HG02970 (cell line): Measurements from ENCODE around the gene PARP16.
"Not testable (repeated sequence)": the region's sequence is repeated elsewhere in the genome, so short reads cannot be mapped to it uniquely, and the experiment has no call there.

Experiments
- ATAC-seq: cut with Tn5 transposase; IDR thresholded peaks from one replicate; pipeline ENCODE4 v1.9.1; 2021; ENCODE audit warnings: mild to moderate bottlenecking, moderate library complexity, moderate number of reproducible peaks; ENCODE audit not compliant: unreplicated experiment, low FRiP score

The PARP16 gene

DNA sequence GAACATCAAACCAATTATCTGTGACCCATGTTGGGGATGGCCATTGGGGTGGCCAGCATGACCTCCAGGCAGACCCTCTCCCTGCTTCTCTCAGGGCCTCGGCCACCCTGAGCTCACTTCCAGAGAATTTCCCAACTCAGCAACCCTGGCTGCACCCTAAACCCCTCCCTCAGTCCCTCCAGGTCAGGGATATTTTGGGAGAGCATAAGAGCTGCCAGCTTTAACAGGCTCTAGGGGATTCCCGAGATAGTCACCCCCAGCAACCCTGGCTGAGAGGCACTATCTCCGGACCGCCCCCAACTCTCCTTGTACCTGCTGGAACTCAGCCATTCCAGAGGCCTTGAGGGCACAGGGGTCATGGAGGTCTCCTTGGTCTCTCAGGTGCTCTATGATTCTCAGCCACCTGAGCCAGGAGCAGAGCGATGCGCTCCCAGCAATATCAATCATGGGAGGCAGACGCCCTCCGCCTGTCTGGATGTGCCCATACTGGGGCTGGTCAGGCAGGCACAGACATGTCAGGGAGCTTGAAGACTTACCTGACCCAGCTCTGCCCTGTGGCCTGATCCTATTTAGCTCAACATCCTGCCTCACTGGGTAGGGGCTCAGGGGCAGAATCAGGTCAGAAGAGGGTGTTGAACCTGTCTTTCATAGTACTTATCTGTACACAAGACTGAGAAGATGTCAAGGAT is 40.5 kb downstream of the PARP16 start:
- ATAC-seq = no peak

DNA sequence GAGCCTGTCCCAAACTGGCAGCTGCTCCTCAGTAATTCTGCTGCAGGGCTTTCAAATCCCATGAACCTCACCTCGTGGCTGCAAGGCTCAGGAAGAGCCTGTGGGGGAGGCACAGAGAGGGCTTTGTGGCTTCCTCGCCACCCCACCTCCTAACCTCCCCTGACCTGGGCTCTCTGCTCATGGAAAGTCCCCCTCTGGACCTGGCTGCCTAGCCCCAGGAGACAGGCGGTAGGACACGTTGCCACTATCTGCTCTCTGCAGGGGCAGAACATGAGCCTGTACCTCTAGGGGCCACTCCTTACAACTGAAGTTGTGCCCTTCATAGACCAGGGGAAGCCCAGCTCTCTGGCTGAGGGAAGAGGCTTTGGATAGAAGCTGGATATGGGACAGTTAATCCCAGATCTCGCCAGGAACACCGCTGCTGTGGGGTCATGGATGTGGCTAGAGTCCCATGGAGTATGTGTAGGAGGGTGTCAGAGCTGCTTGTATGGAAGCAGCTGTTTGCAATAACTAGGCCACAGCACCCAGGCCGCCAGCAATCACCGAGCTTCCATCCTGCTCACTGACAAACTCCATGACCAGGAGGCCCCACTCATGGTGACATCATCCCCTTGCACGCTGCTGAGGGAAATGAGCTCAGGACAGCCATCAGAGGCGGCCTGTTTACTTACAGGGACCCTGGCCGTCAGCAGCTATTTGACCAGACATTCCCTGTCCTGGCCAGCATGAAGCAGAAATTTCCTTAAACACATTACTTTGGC is 41.4 kb downstream of the PARP16 start:
- no peak for ATAC-seq

DNA sequence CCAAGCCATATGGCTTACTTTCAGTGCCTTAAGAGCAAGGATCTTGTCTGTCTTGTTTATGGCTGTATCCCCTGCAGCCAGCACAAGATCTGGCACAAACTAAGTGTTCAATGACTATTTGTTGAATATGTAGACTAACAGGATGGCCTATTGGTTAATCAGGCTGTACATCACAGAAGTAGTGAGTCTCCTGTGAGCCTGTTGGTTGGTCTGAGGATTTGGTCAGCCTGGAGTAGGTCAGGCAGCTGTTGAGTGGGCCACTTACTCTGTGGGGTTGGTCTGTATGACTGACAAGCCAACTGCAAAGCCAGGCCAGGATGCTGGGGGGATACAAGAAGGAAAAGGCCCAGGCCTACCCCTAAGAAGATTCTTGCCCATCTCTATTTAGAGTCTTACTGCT is 42.0 kb downstream of the PARP16 start:
- no peak for ATAC-seq

DNA sequence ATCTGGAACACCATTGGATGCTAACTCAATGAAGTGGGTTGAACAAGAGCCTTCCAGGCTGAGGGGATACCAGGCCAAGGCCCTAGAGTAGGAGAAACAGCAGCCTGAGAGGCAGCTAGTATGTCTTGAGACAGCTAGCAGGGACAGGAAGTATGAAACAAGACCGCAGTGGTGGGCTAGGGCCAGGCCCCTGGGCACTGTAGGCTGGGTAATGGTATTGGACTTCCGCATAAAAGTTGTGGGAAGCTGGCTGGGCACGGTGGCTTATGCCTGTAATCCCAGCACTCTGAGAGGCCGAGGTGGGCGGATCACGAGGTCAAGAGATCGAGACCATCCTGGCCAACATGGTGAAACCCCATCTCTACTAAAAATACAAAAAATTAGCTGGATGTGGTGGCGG is 50.2 kb downstream of the PARP16 start:
- ATAC-seq = not testable (repeated sequence)

DNA sequence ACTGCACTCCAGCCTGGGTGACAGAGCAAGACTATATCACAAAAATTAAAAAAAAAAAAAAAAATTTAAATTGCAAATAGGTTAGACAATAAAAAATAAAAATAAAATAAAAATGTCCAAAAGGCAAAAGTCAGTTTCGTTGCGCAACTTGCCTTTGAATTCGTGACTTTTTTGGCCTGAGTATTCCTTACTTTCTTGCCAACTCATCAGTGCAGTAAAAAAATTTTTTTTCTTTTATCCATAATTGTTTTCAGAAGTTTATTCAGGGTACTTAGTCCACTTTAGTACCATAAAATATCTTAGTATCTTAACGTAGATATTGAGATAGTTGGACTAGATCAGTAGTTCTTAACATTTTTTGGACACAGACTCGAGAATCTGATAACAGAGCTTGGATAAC is 53.0 kb downstream of the PARP16 start:
- ATAC-seq = no peak

DNA sequence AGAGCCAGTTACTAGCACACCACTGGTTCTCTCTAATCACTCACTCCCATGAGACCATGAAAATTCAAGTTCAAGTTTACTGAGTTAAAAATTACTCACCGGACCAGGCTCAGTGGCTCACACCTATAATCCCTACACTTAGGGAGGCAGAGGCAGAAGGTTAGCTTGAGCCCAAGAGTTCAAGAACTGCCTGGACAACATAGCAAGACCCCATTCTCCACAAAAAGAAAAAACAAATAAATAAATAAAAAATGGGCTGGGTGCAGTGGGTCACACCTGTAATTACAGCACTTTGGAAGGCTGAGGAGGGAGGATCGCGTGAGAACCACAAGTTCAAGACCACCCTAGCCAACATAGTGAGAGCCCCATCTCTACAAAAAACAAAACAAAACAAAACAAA is 54.2 kb downstream of the PARP16 start:
- no peak for ATAC-seq

DNA sequence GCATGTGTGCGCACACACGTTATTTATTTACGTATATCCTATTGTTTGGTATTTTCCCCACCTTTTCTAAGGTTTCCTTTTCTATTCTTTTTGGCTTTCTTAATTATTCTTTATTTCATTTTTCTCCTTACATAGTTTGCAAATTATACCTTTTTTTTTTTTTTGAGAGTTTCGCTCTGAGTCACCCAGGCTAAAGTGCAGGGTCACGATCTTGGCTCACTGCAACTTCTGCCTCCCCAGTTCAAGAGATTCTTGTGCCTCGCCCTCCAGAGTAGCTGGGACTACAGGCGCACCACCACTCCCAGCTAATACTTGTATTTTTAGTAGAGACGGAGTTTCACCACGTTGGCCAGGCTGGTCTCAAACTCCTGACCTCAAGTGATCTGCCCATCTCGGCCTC is 55.4 kb downstream of the PARP16 start:
- ATAC-seq = no peak

DNA sequence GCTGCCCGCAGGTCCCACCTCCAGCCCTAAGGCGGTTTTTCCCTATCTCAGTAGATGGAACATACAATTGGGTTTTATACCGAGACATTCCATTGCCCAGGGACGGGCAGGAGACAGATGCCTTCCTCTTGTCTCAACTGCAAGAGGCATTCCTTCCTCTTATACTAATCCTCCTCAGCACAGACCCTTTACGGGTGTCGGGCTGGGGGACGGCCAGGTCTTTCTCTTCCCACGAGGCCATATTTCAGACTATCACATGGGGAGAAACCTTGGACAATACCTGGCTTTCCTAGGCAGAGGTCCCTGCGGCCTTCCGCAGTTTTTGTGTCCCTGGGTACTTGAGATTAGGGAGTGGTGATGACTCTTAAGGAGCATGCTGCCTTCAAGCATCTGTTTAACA is 59.8 kb downstream of the PARP16 start:
- not testable (repeated sequence) for ATAC-seq

DNA sequence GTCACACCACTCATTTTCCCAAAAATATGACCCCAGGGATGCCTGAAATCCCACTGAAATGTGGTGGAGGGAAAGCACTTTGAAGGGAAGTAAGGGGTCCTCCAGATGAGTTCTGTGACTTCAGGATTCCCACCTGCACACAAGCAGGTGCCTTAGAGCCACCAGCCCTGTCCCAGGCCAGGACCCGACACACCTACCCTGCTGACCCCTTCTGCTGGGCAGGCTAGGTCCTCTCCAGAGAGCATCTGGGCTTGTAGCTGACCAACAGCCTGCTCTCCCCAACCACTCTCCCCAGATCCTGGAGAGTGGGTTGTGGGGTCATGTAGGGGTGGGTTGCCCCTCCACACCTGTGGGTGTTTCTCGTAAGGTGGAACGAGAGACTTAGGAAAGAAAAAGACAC is 60.5 kb downstream of the PARP16 start:
- ATAC-seq = no peak

DNA sequence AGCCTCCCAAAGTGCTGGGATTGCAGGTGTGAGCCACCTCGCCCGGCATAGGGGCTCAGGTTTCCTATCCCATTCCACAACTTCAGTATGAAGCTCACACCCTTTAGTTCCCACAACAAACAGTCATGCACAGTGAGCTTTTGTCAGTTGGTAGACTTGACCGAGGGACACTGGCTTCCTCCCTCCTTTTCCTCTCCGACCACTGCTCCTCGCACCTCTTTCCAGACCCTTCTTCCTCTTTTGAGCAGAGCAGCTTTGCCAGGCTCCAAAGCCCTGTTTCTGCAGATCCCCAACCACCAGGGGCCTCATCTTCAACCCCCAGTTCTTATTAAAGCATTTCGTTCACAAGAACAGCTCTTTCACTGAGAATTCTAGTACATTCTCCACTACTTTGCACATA is 62.7 kb downstream of the PARP16 start:
- ATAC-seq = no peak

DNA sequence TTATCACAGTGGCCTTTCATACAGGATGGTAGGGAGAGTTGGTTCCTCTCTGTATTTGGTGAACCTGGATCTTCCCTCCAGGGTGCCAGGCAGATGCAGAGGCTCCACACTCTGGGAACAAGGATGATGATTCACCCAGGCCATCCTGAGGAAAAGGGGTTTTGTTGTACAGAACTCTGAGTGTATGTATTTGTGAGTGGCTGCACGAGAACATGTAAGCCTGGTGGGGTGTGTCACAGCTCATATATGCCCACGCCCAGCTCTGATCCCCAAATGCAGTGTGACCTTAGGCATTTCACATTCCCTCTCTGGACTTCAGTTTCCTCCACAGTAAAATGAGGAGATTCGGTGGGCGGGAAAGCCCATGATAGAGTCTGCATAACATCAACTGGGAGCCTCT is 63.8 kb downstream of the PARP16 start:
- no peak for ATAC-seq

DNA sequence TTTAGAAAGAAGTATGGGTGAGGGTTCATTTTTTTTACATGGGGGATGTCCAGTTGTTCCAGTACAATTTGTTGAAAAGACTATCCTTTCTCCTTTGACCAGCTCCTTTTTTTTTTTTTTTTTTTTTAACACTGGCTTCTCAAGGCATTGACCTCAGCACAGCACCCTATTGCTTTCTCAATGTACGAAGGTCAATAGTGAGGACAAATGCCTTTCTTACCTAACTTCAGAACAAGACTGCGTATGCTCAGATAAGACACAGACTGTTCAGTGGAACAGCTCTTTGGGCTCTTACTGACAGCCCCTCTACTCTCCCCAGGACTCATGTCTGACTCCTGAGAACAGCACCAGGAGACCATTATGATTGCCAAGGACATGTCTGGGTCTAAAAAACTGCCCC is 65.0 kb downstream of the PARP16 start:
- no peak for ATAC-seq

DNA sequence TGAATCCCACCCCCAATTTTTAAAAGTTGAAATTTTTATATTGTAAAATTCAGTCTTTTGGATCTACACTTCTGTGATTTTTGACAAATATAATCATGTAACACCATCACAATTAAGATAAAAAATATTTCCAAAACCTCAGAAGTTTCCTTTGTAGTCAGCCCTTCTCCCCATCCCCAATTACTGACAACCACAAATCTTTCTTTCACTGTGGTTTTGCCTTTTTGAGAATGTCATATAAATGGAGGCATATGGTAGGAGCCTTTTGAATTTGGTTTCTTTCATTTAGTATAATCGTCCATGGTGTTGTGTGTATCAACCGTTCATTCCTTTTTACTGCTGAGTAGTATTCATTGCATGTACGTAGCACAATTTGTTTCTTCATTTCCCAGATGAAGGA is 67.5 kb downstream of the PARP16 start:
- no peak for ATAC-seq

DNA sequence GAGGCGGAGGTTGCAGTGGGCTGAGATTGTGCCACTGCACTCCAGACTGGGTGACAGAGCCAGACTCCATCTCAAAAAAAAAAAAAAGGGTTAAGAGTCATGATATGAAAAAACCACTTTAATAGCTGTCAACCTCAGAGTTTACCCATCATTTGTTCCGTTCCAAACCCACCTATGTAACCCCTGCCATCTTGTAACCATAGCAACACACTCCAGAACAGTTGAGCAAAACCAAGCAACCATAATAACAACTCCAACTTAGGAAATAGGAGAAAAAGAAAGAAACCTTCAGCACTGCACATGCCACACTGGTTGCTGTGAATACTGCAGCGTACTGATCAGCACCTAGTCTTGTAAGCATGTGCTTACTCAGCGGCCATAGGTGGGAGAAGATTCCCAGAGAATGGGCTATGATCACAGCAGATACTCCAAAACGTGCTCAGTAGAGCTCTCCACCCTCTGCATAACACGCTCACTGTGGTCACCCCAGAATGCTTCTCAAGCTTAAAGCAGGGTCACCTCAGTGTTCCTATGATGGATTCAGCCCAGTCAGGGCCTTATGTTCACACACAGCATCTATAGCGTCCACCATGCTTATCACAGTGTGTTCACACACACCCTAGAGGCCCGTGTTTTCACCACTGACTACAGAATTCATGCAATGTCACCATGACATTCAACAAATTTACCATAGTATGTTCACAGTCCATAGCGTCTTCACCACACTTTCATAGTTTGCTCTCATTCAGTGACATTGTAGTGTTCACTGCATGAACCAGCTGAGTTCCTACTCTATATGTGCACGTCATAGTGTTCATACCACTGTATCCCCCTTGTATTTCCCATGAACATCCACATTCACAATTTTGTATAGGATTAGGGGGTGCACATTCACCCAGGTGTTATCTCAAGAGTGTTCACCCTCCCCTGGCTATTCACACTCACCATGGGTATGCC is 68.9 kb downstream of the PARP16 start:
- no peak for ATAC-seq

DNA sequence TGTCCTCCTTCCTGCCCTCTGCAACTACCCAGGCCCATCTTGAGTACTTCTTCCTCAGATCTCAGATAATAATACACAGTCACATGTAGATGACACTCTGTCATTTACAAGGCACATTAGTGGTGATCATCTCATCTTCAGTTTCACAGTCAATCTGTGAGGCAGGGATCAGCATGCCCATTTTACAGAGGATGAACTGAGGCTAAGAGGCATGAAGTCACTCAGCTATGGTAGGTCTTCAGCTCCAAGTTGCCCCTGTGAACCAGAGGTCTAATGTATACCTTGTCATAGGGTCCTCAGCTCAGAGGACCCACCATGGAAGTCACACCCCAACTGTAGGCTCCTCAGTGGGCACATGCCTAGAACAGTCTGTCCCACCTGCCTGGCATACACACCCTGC is 71.2 kb downstream of the PARP16 start:
- no peak for ATAC-seq

DNA sequence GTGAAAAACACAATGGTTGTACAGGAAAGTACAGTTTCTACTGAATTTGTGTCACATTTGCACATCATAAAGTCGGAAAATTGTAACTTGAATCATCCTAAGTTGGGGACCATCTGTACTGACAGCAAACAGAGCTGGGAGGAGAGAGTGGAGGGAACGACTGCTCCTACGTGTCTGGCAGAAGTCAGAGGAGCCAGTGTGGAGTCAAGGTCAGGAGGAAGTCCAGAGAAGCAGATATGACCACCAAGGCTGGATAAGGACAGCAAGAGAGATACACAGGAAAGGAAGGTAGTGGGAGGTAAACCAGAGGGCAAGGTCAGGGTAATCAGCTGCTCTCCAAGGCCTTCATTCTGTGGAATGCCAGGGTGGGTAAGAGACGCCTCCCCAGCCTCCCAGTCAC is 72.7 kb downstream of the PARP16 start:
- ATAC-seq = no peak

DNA sequence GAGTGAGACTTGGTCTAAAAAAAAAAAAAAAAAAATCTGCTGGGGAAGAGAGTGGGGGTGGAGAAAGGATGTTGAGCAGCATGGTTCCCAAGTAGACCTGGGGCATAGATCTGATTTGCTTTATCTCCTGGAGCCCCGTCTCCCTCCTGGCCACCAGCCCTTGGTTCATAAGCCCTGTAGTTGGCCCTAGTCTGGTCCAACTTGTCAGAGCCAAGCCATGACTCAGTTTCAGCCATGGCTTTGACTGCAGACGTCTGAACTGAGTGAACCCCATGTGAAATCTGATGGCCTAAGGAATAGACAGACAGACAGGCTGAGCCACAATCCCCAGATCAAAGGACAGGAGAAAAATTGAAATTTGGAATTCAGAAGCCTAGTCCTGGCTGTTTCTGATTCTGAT is 73.4 kb downstream of the PARP16 start:
- ATAC-seq = no peak

DNA sequence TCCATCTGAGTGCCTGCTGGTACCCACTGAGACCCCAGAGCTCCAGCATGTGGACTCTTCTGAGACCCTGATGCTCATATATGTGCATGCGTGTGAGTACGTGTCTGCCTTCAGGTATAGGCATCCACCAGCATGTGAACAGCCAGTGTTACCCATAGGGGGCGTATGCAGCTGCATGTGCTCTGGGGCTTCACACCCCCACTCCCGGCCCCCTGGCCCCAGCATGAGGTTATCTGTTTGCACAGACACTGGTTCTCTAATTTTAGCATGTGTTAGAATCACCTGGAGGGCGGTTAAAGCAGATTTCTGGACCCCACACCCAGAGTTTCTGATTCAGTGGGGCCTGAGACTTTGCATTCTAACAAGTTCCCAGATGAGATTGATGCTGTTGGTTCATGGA is 74.6 kb downstream of the PARP16 start:
- no peak for ATAC-seq

DNA sequence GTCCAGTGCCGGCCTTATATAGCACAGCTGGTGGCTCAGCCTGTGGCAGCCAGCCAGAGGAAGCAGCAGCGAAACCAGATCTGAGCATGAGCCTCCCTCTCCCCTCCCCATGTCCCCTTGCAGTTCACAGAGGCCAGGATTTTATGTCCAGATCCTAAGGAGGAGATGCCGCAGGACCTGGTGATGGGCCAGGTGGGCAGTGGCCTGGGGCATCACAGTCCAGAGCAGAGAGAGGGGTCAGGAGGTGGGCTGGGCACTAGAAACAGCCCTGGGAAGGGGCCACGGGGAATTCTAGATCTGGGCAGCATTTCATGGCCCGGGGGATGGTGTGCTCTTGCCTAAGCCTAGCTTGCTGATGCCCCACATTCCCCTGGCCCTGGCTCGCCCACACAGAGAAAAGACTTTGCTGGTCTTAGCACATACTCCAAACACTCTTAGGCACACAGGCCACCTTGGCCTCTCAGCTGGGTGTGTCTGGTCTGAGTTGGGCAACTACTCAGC is 75.2 kb downstream of the PARP16 start:
- ATAC-seq = no peak

DNA sequence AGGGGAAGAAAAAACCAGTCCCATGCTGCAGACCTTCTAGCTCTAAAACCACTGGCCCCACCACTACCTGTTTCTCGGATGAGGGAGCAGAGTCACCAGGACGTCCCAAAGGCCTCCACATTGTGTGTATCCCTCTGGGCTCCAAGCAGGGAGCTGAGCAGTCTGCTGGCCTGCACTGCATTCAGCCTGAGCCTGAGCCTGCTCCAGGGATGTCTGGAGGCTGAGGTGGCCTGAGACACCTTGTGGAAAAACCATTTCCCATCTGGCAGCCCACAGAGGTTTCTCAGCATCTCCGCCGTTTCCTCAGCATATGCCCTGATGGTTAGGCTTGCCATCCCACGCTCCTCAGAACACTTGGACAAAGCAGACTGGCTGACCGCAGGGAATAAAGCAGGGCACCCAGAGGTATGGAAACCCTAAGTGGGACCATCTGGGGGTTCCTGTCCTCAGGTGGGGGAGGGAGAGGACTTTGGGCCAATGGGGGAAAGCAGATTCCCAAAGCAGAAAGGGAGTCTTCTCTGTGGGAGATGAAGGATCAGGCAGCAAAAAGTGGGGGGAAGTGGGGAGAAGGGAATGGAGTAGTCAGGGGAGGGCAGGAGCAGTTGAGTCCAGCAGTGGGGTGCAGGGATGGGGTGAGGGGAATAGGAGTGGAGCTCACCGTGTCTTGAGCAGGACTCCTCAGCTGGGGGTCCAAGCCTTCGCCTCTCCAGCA is 75.8 kb downstream of the PARP16 start, which contains the start of gene CILP:
TSS of gene CILP (minus strand) at position 704 of the 712 bp plus-strand sequence. CDS start 1,718 bp downstream, outside the sequence.
- ATAC-seq = no peak
